Lung (tissue), 12 donors: ENCODE measurements around the gene C2CD3. TPM values are rescaled to one million over a fixed set of nuclear protein-coding genes. Genes with fewer than 3 reads are reported as not detected.

ENCODE experiments used
- ATAC-seq: fragments of 200-7000 bp; cut with Tn5 transposase; one replicate; pipeline ENCODE4 v1.9.1; 2020; ENCODE audit warnings: moderate number of reproducible peaks; ENCODE audit not compliant: insufficient read depth, low FRiP score
- DNase-seq, 3 donors: peaks; one replicate each; pipeline ENCODE4 v3.0.0-alpha.2; 2013 to 2017
- H3K27ac ChIP-seq, 2 donors: one replicate each; pipeline ENCODE4 v1.5.1; 2013; ENCODE audit warnings: mild to moderate bottlenecking in 2 of 2, moderate library complexity in 2 of 2, control low read depth in 1 of 2, inconsistent platforms in 1 of 2, low read depth in 1 of 2, low read length in 1 of 2
- H3K27me3 ChIP-seq, 3 donors: one replicate each; pipeline ENCODE4 v1.5.1; 2013; ENCODE audit warnings: low read length in 2 of 3; ENCODE audit not compliant: control insufficient read depth in 3 of 3, insufficient read depth in 3 of 3
- H3K36me3 ChIP-seq, 4 donors: one replicate each; pipeline ENCODE4 v1.5.1; 2013; ENCODE audit warnings: low read length in 4 of 4, mild to moderate bottlenecking in 1 of 4, moderate library complexity in 1 of 4; ENCODE audit not compliant: control insufficient read depth in 4 of 4, insufficient read depth in 4 of 4
- H3K4me1 ChIP-seq, 5 donors: one replicate each; pipeline ENCODE4 v1.5.1; 2013; ENCODE audit warnings: low read length in 5 of 5, mild to moderate bottlenecking in 2 of 5, moderate library complexity in 1 of 5; ENCODE audit not compliant: control insufficient read depth in 5 of 5, insufficient read depth in 5 of 5
- H3K4me3 ChIP-seq: one replicate; pipeline ENCODE4 v1.5.1; 2013; ENCODE audit warnings: mild to moderate bottlenecking, control low read depth, moderate library complexity
- H3K9ac ChIP-seq, 2 donors: one replicate each; pipeline ENCODE4 v1.5.1; 2013; ENCODE audit warnings: low read length in 2 of 2, control low read depth in 1 of 2; ENCODE audit not compliant: insufficient read depth in 1 of 2
- H3K9me3 ChIP-seq, 4 donors: one replicate each; pipeline ENCODE4 v1.5.1; 2013; ENCODE audit warnings: low read length in 3 of 4, mild to moderate bottlenecking in 1 of 4, moderate library complexity in 1 of 4; ENCODE audit not compliant: control insufficient read depth in 4 of 4, insufficient read depth in 3 of 4
- WGBS, 2 donors: extraction: QIAGEN DNeasy Blood & Tissue Kit; methylation state at CpG; one replicate each; pipeline ENCODE4 v1.1.7; 2013; 5-methylcytosine and 5-hydroxymethylcytosine counted together
- polyA plus RNA-seq, 2 donors: library from polyadenylated mRNA; stranded (reverse); fragments of 200-250 nt; gene quantifications; one replicate each; pipeline ENCODE4 v1.2.1, GENCODE V29; 2013
- total RNA-seq, 2 donors: library from RNA; depleted of rRNA in 1 of 2; stranded (reverse); fragments of >200 nt in 1 of 2; gene quantifications; one replicate each; pipeline ENCODE4 v1.2.1, GENCODE V29; 2014 to 2021
- TF ChIP-seq, protein P1 (sequence below): IDR thresholded peaks from 2 replicates; pipeline ENCODE4 v1.5.1; 2012; ENCODE audit warnings: mild to moderate bottlenecking; ENCODE audit errors: control extremely low read depth, extremely low read depth
- donor health status: control.
- donor health status: control.
- donor health status: Bipolar disorder and iron deficiency.
- donor health status: healthy.
- donor health status: DM: yes; HTN: yes; CAD: no.

Gene C2CD3
- total and polyA plus RNA-seq, 4 donors, result 10.2 to 31.3 (median 20.7) TPM

- Histone ChIP-seq H3K36me3 (peaks cover 0 to 3% (median 2%) of the 10 kb centered on the region in 4 donors), H3K27ac (peak overlapping the region in 1 of 2 donors; percentile 29), H3K4me1 (peaks cover 0 to 5% (median 0%) of the 10 kb centered on the region in 5 donors), H3K9ac (no peak overlapping the region), H3K4me3 (no peak overlapping the region), H3K9me3 (no peaks in the 10 kb centered on the region), H3K27me3 (no peaks in the 10 kb centered on the region)
- ATAC-seq, result no peak
- WGBS, 2 donors, result 94 to 96% methylated on average over 1 of the region's 1 CpG
- TF ChIP-seq, protein P1, sequence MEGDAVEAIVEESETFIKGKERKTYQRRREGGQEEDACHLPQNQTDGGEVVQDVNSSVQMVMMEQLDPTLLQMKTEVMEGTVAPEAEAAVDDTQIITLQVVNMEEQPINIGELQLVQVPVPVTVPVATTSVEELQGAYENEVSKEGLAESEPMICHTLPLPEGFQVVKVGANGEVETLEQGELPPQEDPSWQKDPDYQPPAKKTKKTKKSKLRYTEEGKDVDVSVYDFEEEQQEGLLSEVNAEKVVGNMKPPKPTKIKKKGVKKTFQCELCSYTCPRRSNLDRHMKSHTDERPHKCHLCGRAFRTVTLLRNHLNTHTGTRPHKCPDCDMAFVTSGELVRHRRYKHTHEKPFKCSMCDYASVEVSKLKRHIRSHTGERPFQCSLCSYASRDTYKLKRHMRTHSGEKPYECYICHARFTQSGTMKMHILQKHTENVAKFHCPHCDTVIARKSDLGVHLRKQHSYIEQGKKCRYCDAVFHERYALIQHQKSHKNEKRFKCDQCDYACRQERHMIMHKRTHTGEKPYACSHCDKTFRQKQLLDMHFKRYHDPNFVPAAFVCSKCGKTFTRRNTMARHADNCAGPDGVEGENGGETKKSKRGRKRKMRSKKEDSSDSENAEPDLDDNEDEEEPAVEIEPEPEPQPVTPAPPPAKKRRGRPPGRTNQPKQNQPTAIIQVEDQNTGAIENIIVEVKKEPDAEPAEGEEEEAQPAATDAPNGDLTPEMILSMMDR, result no peak
- peak in 2 of 3 donors; percentile 3 to 18 for DNase-seq
These were observed 16.1 kb downstream of the C2CD3 start for GRCh38 chr11:74154620-74155281.

DNA sequence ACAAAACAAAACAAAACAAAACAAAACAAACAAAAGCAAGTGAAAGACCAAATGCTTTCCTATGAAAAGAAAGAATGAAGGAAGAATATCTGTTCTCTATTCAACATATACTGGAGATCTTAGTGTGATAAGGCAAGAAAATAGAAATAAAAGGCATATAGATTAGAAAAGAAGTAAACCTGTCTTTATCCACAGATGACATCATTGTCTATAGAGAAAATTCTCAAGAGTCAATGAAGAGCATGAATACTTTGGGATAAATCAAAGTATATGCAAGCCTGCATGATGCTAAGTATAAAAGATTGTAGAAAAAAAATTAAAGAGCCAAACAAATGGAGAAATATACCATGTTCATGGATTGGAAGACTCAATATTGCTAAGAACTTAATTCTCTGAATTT lies 17.6 kb downstream of the C2CD3 start:
- Histone ChIP-seq H3K9ac (no peak overlapping the region), H3K4me1 (peaks cover 0 to 5% (median 0%) of the 10 kb centered on the region in 5 donors), H3K27me3 (no peaks in the 10 kb centered on the region), H3K9me3 (no peaks in the 10 kb centered on the region), H3K4me3 (no peak overlapping the region), H3K36me3 (no peaks in the 10 kb centered on the region), H3K27ac (no peak overlapping the region)
- no peak for DNase-seq
- ATAC-seq, result no peak
- TF ChIP-seq, protein P1, result no peak

- ATAC-seq, result no peak
- Histone ChIP-seq H3K27me3 (no peaks in the 10 kb centered on the region), H3K4me3 (no peak overlapping the region), H3K36me3 (peaks cover 0 to 1% (median 0%) of the 10 kb centered on the region in 4 donors), H3K9me3 (no peaks in the 10 kb centered on the region), H3K9ac (no peak overlapping the region), H3K4me1 (no peaks in the 10 kb centered on the region), H3K27ac (no peak overlapping the region)
- no peak for DNase-seq
- WGBS, 2 donors, result 95 to 97% methylated on average over 5 of the region's 5 CpGs
- TF ChIP-seq, protein P1, result no peak
These were observed 23.4 kb downstream of the C2CD3 start for GRCh38 chr11:74147199-74147929.
